Hepatocyte (in vitro differentiated cells): ENCODE results near the gene KCNA2.

Source experiments
- CTCF ChIP-seq: fragments of 200-600 bp; sonication (generic); IDR thresholded peaks from 2 replicates; pipeline ENCODE4 v1.5.1; 2016; ENCODE audit warnings: antibody characterized with exemption, mild to moderate bottlenecking; ENCODE audit not compliant: poor library complexity
- EZH2 ChIP-seq: fragments of 200-600 bp; sonication (generic); IDR thresholded peaks from 2 replicates; pipeline ENCODE4 v1.6.1; 2016; ENCODE audit warnings: antibody characterized with exemption, mild to moderate bottlenecking, borderline replicate concordance
- EZH2phosphoT487 ChIP-seq: fragments of 200-600 bp; sonication (generic); IDR thresholded peaks from one replicate; pipeline ENCODE4 v1.6.1; 2018; ENCODE audit warnings: antibody characterized with exemption, mild to moderate bottlenecking, low read depth, moderate library complexity; ENCODE audit not compliant: unreplicated experiment, severe bottlenecking

- TF ChIP-seq EZH2phosphoT487 (no peak), CTCF (no peak), EZH2 (no peak)
These were observed 20.7 kb downstream of the KCNA2 start for GRCh38 chr1:110585481-110585880.
